ENCODE data around the gene URI1.

URI1 gene

GRCh38 chr19:30008169-30008568 is 66.1 kb downstream of the URI1 start:
- no peak for TF ChIP-seq CTCF (IDR thresholded peaks at IDR 0.05; ENCODE audit: low read depth, low read length)
- H3K4me3 ChIP-seq (ENCODE audit: low read depth, low read length) = no peak overlapping the region

GRCh38 chr19:30009013-30009412 is 67.0 kb downstream of the URI1 start:
- no peak overlapping the region for H3K4me3 ChIP-seq (ENCODE audit: low read depth, low read length)
- no peak for TF ChIP-seq CTCF (IDR thresholded peaks at IDR 0.05; ENCODE audit: low read depth, low read length)

GRCh38 chr19:30011051-30011578 is 69.1 kb downstream of the URI1 start:
- TF ChIP-seq CTCF (IDR thresholded peaks at IDR 0.05; ENCODE audit: low read depth, low read length) = no peak
- H3K4me3 ChIP-seq (ENCODE audit: low read depth, low read length) = no peak overlapping the region

GRCh38 chr19:30014770-30015169 is 72.7 kb downstream of the URI1 start:
- no peak for TF ChIP-seq CTCF (IDR thresholded peaks at IDR 0.05; ENCODE audit: low read depth, low read length)
- H3K4me3 ChIP-seq (ENCODE audit: low read depth, low read length) = no peak overlapping the region

- no peak overlapping the region for H3K4me3 ChIP-seq (ENCODE audit: low read depth, low read length)
- TF ChIP-seq CTCF (IDR thresholded peaks at IDR 0.05; ENCODE audit: low read depth, low read length) = no peak
Observed at GRCh38 chr19:30017172-30017571, 75.1 kb downstream of the URI1 start.

GRCh38 chr19:30020189-30020588 is 78.2 kb downstream of the URI1 start:
- TF ChIP-seq CTCF (IDR thresholded peaks at IDR 0.05; ENCODE audit: low read depth, low read length) = no peak

GRCh38 chr19:30022659-30023058 is 80.6 kb downstream of the URI1 start:
- H3K4me3 ChIP-seq (ENCODE audit: low read depth, low read length) = no peak overlapping the region
- no peak for TF ChIP-seq CTCF (IDR thresholded peaks at IDR 0.05; ENCODE audit: low read depth, low read length)

More at GRCh38 chr19:30020189-30020588, 78.2 kb downstream of the URI1 start:
- no peak overlapping the region for H3K4me3 ChIP-seq (ENCODE audit: low read depth, low read length)

Data from WI38 (cell line).